HL-60 (cell line): Measurements from ENCODE around the gene CSF1R.

Experiments
- DNase-seq, 2 experiments: peaks; one replicate each; pipeline ENCODE4 v3.0.0-alpha.2; 2010 to 2020; ENCODE audit warnings: low read depth in 1 of 2, low spot score in 1 of 2
- H3K27ac ChIP-seq: fragments of 250-450 bp; sonication (Bioruptor Pico); replicated peaks from 2 replicates; pipeline ENCODE4 v1.5.1; 2020; ENCODE audit warnings: mild to moderate bottlenecking, moderate library complexity
- H3K27me3 ChIP-seq: fragments of 250-450 bp; sonication (Bioruptor Pico); 2 replicates; pipeline ENCODE4 v1.5.1; 2021; ENCODE audit warnings: mild to moderate bottlenecking, moderate library complexity; ENCODE audit not compliant: insufficient read depth, poor library complexity, severe bottlenecking
- H3K4me3 ChIP-seq: replicated peaks from 2 replicates; pipeline ENCODE4 v1.5.1; 2011; ENCODE audit warnings: mild to moderate bottlenecking, control low read depth, low read length; ENCODE audit not compliant: insufficient read depth
- CTCF ChIP-seq: IDR thresholded peaks from one replicate; pipeline ENCODE4 v1.5.1; 2011; ENCODE audit warnings: low read length, control low read depth, inconsistent platforms; ENCODE audit not compliant: insufficient read depth
- GABPA ChIP-seq: IDR thresholded peaks from 2 replicates; pipeline ENCODE4 v1.6.1; 2012; ENCODE audit warnings: low read depth
- POLR2AphosphoS5 ChIP-seq: IDR thresholded peaks from 2 replicates; pipeline ENCODE4 v1.6.1; 2012; ENCODE audit warnings: low read depth
- SPI1 ChIP-seq: IDR thresholded peaks from 2 replicates; pipeline ENCODE4 v1.6.1; 2012; ENCODE audit warnings: low read depth, mild to moderate bottlenecking, borderline replicate concordance
- TF ChIP-seq, protein P1 (sequence below): IDR thresholded peaks from 2 replicates; pipeline ENCODE4 v1.6.1; 2012; ENCODE audit warnings: low read depth; ENCODE audit not compliant: insufficient replicate concordance

CSF1R gene

DNA sequence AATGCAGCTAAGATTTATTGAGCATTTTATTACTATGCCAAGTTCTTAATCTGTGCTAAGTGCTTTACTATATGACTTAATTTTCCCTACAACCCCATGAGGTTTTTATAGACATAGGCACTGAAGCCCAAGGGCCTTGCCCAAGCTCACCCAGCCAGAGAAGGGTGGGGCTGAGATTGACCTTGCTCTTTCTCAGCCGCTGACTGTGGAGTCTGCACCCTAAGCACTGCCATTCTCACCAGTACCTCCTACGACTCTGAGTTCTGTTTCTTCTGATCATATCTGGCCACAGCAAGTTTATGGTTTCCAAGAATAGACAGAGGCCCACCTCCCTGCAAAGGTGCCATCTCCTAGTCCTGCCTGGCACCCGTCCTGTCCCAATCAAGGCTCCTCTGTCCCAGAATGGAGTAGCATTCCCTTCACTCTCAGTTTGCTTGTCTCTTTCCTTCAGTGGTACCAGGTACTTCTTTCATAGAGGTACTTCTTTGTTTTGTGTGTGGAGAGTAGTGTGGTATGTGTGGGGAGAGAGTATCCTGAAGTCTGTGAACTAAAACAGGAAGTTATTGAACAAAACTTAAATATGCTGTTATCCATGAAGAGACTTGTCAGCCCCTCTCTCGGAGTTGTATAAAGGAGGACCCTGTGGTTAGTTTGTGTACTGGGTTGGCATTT is 42.6 kb downstream of the CSF1R start:
- Histone ChIP-seq H3K27me3 (no peaks in the 10 kb centered on the region), H3K27ac (no peak overlapping the region), H3K4me3 (no peak overlapping the region)
- no peak for TF ChIP-seq GABPA
- TF ChIP-seq POLR2AphosphoS5, result no peak
- peak in 1 of 2 experiments; percentile 21 for DNase-seq

GRCh38 chr5:150042459-150042858 is 43.9 kb downstream of the CSF1R start:
- H3K27ac ChIP-seq, result no peak overlapping the region
- no peak overlapping the region for H3K4me3 ChIP-seq
- TF ChIP-seq SPI1, result no peak
- TF ChIP-seq GABPA, result no peak
- TF ChIP-seq CTCF, result no peak
- TF ChIP-seq, protein P1, sequence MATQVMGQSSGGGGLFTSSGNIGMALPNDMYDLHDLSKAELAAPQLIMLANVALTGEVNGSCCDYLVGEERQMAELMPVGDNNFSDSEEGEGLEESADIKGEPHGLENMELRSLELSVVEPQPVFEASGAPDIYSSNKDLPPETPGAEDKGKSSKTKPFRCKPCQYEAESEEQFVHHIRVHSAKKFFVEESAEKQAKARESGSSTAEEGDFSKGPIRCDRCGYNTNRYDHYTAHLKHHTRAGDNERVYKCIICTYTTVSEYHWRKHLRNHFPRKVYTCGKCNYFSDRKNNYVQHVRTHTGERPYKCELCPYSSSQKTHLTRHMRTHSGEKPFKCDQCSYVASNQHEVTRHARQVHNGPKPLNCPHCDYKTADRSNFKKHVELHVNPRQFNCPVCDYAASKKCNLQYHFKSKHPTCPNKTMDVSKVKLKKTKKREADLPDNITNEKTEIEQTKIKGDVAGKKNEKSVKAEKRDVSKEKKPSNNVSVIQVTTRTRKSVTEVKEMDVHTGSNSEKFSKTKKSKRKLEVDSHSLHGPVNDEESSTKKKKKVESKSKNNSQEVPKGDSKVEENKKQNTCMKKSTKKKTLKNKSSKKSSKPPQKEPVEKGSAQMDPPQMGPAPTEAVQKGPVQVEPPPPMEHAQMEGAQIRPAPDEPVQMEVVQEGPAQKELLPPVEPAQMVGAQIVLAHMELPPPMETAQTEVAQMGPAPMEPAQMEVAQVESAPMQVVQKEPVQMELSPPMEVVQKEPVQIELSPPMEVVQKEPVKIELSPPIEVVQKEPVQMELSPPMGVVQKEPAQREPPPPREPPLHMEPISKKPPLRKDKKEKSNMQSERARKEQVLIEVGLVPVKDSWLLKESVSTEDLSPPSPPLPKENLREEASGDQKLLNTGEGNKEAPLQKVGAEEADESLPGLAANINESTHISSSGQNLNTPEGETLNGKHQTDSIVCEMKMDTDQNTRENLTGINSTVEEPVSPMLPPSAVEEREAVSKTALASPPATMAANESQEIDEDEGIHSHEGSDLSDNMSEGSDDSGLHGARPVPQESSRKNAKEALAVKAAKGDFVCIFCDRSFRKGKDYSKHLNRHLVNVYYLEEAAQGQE, result no peak
- TF ChIP-seq POLR2AphosphoS5, result no peak
- DNase-seq, result no peak
- no peaks in the 10 kb centered on the region for H3K27me3 ChIP-seq

GRCh38 chr5:150038547-150038946 is 47.8 kb downstream of the CSF1R start:
- Histone ChIP-seq H3K27ac (no peak overlapping the region), H3K4me3 (no peak overlapping the region), H3K27me3 (no peaks in the 10 kb centered on the region)
- DNase-seq, result no peak
- no peak for TF ChIP-seq POLR2AphosphoS5
- no peak for TF ChIP-seq SPI1
- TF ChIP-seq, protein P1, result no peak
- no peak for TF ChIP-seq CTCF
- TF ChIP-seq GABPA, result no peak

DNA sequence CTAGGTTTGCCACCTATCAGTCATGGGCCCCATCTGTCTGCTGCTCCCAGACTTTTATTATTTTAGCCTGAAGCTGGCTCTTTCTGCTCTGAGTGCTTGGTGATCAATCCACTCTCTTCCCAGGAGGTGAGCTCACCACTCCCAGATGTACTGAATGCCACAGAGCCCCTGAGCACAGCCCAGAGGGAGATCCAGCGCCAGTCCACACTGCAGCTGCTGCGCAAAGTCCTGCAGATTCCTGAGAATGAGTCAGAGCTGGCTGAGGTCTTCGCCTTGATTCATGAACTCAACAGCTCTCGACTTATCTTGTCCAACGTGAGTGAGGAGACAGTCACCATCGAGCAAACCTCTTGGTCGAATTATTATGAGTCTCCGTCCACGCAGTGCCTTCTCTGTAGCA is 49.8 kb downstream of the CSF1R start:
- Histone ChIP-seq H3K4me3 (no peak overlapping the region), H3K27me3 (no peaks in the 10 kb centered on the region), H3K27ac (no peak overlapping the region)
- DNase-seq, result no peak
- TF ChIP-seq CTCF (no peak), GABPA (no peak), POLR2AphosphoS5 (no peak), SPI1 (no peak)
- TF ChIP-seq, protein P1, result no peak
